GM21619 (cell line): ENCODE measurements around the gene NPLOC4.

Experiments used
- ATAC-seq: cut with Tn5 transposase; IDR thresholded peaks from one replicate; pipeline ENCODE4 v1.9.1; 2021; ENCODE audit not compliant: unreplicated experiment

NPLOC4 gene

GRCh38 chr17:81568416-81568815 lies 68.5 kb downstream of the NPLOC4 start:
- no peak for ATAC-seq

GRCh38 chr17:81567191-81567590 lies 69.7 kb downstream of the NPLOC4 start:
- no peak for ATAC-seq

- ATAC-seq, result no peak
Observed at GRCh38 chr17:81566461-81567126, 70.3 kb downstream of the NPLOC4 start.

GRCh38 chr17:81565231-81565630 lies 71.7 kb downstream of the NPLOC4 start:
- ATAC-seq, result no peak

- no peak for ATAC-seq
Observed at GRCh38 chr17:81564778-81565177, 72.1 kb downstream of the NPLOC4 start.

GRCh38 chr17:81563861-81564586 lies 72.9 kb downstream of the NPLOC4 start:
- no peak for ATAC-seq

- no peak for ATAC-seq
Observed at GRCh38 chr17:81561494-81561885, 75.4 kb downstream of the NPLOC4 start.

GRCh38 chr17:81558941-81559806 lies 77.7 kb downstream of the NPLOC4 start:
- ATAC-seq, result no peak

GRCh38 chr17:81558115-81558468 lies 78.8 kb downstream of the NPLOC4 start:
- ATAC-seq, result no peak

- no peak for ATAC-seq
Observed at GRCh38 chr17:81557276-81558114, 79.4 kb downstream of the NPLOC4 start.

GRCh38 chr17:81556863-81557262 lies 80.0 kb downstream of the NPLOC4 start:
- ATAC-seq, result no peak

GRCh38 chr17:81556175-81556691 lies 80.7 kb downstream of the NPLOC4 start:
- no peak for ATAC-seq

- ATAC-seq, result no peak
Observed at GRCh38 chr17:81553616-81554181, 83.2 kb downstream of the NPLOC4 start.

- ATAC-seq, result peak; percentile 36
Observed at GRCh38 chr17:81553018-81553615, 83.8 kb downstream of the NPLOC4 start.

- ATAC-seq, result peak; percentile 32
Observed at GRCh38 chr17:81552244-81553017, 84.5 kb downstream of the NPLOC4 start, which contains the start of gene FAAP100. FAAP100 (minus strand) TSS chr17:81552353; CDS start chr17:81552330, 23 bp downstream.

GRCh38 chr17:81551458-81552243 lies 85.3 kb downstream of the NPLOC4 start:
- peak; percentile 13 for ATAC-seq

- ATAC-seq, result no peak
Observed at GRCh38 chr17:81550830-81551457, 86.0 kb downstream of the NPLOC4 start.

GRCh38 chr17:81550285-81550684 lies 86.6 kb downstream of the NPLOC4 start:
- ATAC-seq, result no peak
